Putamen (tissue), 1 donor: ENCODE data around the gene CADM1.
"Not testable (repeated sequence)": the region's sequence is repeated elsewhere in the genome, so short reads cannot be mapped to it uniquely, and the experiment has no call there.

Source experiments
- DNase-seq: peaks from one replicate; pipeline ENCODE4 v3.0.0-alpha.2; 2016; ENCODE audit warnings: low spot score

CADM1 gene

GRCh38 chr11:115476463-115477286 lies 27.5 kb downstream of the CADM1 start:
- no peak for DNase-seq

GRCh38 chr11:115475564-115475963 lies 28.7 kb downstream of the CADM1 start:
- DNase-seq, result no peak

- DNase-seq, result not testable (repeated sequence)
These were observed 29.9 kb downstream of the CADM1 start for GRCh38 chr11:115474306-115474705.

GRCh38 chr11:115473167-115473566 lies 31.0 kb downstream of the CADM1 start:
- no peak for DNase-seq

- DNase-seq, result no peak
These were observed 32.8 kb downstream of the CADM1 start for GRCh38 chr11:115471367-115471766.

- DNase-seq, result no peak
These were observed 33.3 kb downstream of the CADM1 start for GRCh38 chr11:115470928-115471327.

GRCh38 chr11:115469361-115469760 lies 34.9 kb downstream of the CADM1 start:
- no peak for DNase-seq

- no peak for DNase-seq
These were observed 38.1 kb downstream of the CADM1 start for GRCh38 chr11:115466122-115466521.

GRCh38 chr11:115464269-115464668 lies 39.9 kb downstream of the CADM1 start:
- no peak for DNase-seq

GRCh38 chr11:115463606-115464005 lies 40.6 kb downstream of the CADM1 start:
- DNase-seq, result no peak

GRCh38 chr11:115462757-115463156 lies 41.5 kb downstream of the CADM1 start:
- DNase-seq, result no peak

- no peak for DNase-seq
These were observed 42.1 kb downstream of the CADM1 start for GRCh38 chr11:115462004-115462541.

GRCh38 chr11:115460512-115460911 lies 43.7 kb downstream of the CADM1 start:
- DNase-seq, result no peak

GRCh38 chr11:115459563-115459962 lies 44.7 kb downstream of the CADM1 start:
- no peak for DNase-seq

- DNase-seq, result peak; percentile 45
These were observed 45.3 kb downstream of the CADM1 start for GRCh38 chr11:115458877-115459276.

GRCh38 chr11:115456019-115456418 lies 48.2 kb downstream of the CADM1 start:
- no peak for DNase-seq

- peak; percentile 15 for DNase-seq
These were observed 48.6 kb downstream of the CADM1 start for GRCh38 chr11:115455613-115456012.

- no peak for DNase-seq
These were observed 49.7 kb downstream of the CADM1 start for GRCh38 chr11:115454525-115454924.

- DNase-seq, result no peak
These were observed 50.3 kb downstream of the CADM1 start for GRCh38 chr11:115453693-115454490.

GRCh38 chr11:115452241-115452640 lies 52.0 kb downstream of the CADM1 start:
- no peak for DNase-seq

GRCh38 chr11:115450519-115450918 lies 53.7 kb downstream of the CADM1 start:
- no peak for DNase-seq

- DNase-seq, result no peak
These were observed 56.8 kb downstream of the CADM1 start for GRCh38 chr11:115447273-115447864.

GRCh38 chr11:115446214-115446613 lies 58.0 kb downstream of the CADM1 start:
- no peak for DNase-seq
